Measurements from ENCODE around the gene PCDHA11.

GRCh38 chr5:140857177-140857986 lies 11.4 kb upstream of the PCDHA11 start:
- TF ChIP-seq CTCF (IDR thresholded peaks at IDR 0.05; ENCODE audit: insufficient read depth, low read depth, low read length) = no peak
- no peak for TF ChIP-seq EZH2 (IDR thresholded peaks at IDR 0.05; ENCODE audit: insufficient read depth, low read length)
